GM19395 (cell line): Measurements from ENCODE around the gene BANF1.

Experiments used
- ATAC-seq: cut with Tn5 transposase; IDR thresholded peaks from one replicate; pipeline ENCODE4 v1.9.1; 2021; ENCODE audit warnings: mild to moderate bottlenecking, moderate library complexity; ENCODE audit not compliant: unreplicated experiment

Gene BANF1, protein sequence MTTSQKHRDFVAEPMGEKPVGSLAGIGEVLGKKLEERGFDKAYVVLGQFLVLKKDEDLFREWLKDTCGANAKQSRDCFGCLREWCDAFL

DNA sequence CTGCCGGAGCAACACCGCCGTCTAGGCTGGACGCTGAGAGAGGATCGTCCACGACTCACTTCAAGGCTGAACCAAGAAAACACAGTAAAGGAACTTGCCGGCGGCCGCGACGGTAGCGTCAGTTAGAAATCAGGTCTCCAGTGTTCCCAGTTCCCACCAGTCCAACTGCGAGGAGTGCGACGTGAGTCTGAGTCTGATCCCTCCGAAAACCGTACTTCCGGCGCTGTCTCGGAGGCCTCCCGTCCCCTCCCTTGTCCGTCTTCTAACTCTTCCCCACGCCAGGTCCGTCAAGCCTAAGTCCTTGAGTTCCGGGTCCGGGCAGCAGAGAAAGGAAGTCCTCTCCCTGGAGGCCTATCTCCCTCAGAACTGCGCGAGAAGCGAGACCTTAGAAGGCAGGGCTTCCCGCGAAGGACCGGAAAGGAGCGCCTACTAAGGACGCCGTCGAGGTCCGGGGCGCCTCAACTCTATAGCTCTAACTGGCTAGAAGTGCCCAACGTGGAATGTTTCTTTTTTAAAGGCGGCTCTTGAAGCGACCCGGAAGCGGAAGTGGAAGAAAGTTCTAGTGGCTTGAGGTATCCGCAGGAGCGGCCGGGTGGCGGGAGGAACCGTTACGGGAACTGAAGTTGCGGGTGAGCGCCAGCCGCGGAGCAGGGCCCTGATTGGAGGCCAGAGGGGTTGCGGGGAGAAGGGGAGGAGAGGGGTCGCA, at the start of gene BANF1, which contains the start of gene EIF1AD:
Gene BANF1, plus strand, starts transcription at position 562 of the 706 bp plus-strand sequence. CDS start 748 bp downstream, outside the sequence.
Gene EIF1AD, minus strand, starts transcription at position 216 of the 706 bp plus-strand sequence. CDS start 1,768 bp downstream, outside the sequence.
- peak; percentile 76 for ATAC-seq

DNA sequence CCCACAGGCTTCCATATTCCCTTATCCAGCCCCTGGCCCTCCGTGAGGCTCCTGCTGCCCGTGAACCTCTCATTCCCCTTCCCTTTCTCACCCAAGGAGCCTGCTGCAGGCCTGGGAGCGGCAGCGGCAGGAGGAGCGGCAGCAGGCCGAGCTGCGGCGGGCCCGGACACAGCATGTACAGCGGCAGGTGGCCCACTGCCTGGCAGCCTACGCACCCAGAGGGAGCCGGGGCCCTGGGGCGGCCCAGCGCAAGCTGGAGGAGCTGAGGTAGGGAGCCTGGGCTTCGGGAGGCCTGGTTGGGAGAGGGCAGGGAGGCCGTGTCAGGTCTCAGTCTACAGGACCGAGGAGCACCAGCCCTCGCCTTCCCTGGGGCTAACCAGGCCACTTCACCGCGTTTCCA, 48.8 kb upstream of the BANF1 start:
- ATAC-seq = no peak

DNA sequence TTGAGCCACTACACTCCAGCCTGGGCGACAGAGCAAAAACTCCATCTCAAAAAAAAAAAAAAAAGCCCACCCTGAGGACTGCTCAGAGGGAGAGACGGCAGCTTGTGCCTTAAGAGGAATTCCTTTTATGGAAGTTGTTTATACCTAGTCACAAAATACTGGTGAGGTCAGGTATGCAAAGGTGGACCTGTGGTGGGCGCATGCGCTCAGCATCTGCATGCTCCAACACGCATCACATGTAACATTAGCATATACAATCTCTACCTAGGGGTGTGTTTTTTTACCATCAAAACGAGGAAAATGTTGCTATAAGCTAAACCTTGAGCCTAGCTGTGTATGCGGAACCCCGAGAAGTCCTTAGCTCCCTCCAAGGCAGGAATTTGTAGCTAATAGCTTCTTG, 47.5 kb upstream of the BANF1 start:
- ATAC-seq = no peak

DNA sequence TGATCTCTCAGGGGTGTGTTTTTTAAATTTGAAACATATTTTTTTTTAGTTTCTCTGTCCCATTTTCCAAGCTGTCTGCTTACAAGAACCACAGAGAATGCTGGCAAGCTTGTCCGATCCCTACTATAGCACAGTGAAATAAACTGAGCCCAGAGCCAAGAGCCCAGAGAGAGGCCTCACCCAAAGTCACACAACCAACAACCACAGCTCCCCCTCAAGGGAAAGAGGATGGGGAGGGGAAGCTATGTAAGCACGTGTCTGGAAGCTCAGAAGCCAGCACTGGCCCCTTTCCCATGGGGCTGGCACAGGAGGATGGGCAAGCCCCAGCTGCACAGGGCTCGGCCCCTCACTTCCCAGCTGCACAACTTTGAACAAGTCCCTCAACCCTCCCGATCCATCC, 44.0 kb upstream of the BANF1 start:
- ATAC-seq = no peak

DNA sequence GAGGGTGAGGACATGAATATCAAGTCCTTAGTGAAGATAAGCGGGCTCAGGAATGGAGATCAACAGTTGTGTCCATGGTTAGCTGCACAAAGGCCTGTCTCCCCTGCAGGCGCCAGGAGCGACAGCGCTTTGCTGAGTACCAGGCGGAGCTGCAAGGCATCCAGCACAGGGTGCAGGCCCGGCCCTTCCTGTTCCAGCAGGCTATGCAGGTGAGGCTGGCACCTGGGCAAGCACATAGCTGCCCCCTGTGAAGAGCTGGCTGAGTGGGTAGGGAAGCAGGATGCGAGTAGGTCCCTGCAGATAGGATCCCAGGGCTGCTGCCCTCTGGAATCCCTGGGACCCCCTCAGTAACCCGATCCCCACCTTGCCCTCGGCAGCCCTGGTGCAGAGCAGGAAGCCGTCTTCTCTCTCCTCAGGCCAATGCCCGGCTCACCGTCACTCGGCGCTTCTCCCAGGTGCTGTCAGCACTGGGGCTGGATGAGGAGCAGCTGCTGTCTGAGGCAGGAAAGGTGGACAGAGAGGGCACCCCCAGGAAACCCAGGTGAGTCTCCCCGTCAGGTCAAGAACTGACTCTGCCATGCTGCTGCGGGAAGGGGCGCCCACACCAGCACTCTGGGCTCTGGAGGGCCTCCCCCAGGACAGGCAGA, 43.4 kb upstream of the BANF1 start:
- ATAC-seq = no peak

DNA sequence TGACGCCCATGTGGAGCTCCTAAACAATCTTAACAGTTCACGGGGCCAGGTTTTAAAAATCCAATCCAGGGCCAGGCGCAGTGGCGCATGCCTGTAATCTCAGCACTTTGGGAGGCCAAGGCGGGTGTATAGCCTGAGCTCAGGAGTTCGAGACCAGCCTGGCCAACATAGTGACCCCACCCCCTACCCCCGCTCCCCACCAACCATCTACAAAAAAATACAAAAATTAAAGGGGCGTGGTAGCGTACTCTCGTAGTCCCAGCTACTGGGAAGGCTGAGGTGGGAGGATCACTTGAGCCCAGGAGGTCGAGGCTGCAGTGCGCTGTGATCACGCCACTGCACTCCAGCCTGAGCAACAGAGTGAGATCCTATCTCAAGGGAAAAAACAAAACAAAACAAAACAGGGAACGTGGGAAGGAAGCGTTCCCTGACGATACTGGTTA, 41.5 kb upstream of the BANF1 start:
- ATAC-seq = no peak

DNA sequence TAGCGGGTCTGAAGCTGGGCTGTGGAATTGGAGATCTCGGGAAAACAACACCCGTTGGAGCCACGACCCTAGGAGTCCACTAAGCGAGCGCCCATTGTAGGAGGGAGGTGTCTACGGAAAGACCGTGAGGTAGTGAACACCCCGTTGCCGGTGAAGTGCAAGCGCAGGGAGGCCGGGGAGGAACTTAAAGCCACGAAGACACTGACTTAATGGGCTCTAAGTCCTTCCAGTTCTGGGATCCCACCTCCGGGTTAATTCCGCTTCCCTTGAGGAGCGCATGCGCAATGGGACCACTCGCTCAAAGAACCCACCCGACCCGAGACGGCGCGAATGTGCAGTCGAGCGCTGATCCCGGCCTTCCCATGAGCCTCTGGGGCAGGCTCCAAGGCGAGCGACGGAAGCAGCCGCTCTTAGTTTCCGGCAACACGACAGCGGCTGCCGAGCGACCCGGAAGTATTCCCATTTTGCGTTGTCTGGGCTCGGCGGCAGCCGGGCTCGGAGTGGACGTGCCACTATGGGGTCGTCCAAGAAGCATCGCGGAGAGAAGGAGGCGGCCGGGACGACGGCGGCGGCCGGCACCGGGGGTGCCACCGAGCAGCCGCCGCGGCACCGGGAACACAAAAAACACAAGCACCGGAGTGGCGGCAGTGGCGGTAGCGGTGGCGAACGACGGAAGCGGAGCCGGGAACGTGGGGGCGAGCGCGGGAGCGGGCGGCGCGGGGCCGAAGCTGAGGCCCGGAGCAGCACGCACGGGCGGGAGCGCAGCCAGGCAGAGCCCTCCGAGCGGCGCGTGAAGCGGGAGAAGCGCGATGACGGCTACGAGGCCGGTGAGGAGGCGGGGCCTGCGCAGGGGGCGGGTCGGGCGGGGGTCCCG, 40.8 kb upstream of the BANF1 start, which contains the start of gene SART1:
Gene SART1, plus strand, starts transcription at position 468 of the 874 bp plus-strand sequence. Its CDS starts 47 bp downstream, at position 515.
- peak; percentile 60 for ATAC-seq

DNA sequence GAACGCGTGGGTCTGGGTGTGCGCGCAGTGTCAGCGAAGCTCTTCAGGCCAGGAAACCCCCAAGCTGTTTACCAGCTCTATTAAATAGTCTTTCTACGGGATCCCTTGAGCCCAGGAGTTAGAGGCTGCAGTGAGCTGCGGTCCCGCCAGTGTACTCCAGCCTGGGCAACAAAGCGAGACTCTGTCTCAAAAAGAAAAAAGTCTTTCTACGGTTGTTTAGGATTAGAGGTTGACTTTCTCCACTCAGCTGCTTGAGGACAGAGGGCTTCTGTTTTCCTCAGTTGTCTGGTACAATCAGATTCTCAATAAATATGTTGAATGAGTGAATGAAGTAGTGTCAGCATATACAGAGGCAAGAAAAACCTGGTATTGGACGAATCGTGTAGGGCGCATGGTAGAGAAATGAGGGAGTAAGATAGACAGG, 40.1 kb upstream of the BANF1 start:
- peak; percentile 3 for ATAC-seq

DNA sequence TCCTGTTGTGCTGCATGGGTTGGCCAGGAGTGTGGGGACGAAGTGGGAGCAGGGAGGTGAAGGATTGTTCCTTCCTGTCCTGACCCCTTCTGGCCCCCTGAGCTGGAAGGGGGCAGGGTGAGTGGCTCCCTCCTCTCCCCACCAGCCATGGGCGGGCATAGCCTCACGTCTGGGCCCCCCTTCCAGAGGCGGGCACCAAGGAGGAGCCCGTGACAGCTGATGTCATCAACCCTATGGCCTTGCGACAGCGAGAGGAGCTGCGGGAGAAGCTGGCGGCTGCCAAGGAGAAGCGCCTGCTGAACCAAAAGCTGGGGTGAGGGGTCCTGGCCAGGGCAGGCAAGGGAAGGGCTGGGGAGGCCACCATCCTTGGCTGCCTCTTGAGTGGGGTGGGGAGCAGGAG, 37.4 kb upstream of the BANF1 start:
- ATAC-seq = no peak

DNA sequence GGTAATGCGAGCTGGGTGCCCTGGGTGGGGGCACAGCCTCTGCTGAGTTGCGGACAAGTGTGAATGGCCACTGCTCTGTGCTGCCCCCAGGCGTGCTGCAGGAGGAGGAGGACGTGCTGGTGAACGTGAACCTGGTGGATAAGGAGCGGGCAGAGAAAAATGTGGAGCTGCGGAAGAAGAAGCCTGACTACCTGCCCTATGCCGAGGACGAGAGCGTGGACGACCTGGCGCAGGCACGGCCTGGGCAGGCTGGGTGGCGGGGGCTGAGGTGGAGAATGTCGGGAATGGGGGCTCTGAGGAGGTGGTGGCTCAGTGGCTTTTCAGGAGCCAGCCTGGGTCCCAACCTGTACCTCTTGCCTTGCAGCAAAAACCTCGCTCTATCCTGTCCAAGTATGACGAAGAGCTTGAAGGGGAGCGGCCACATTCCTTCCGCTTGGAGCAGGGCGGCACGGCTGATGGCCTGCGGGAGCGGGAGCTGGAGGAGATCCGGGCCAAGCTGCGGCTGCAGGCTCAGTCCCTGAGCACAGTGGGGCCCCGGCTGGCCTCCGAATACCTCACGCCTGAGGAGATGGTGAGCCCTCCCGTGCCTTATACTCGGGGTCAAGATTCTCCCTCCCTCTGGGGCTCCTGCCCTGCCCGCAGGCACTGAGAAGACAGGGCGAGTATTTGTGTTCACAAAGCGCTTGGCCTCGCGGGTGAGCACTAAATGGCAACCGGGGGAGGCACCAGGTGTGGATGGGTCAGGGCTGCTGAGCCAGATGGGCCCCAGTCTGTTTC, 36.1 kb upstream of the BANF1 start:
- ATAC-seq = no peak

DNA sequence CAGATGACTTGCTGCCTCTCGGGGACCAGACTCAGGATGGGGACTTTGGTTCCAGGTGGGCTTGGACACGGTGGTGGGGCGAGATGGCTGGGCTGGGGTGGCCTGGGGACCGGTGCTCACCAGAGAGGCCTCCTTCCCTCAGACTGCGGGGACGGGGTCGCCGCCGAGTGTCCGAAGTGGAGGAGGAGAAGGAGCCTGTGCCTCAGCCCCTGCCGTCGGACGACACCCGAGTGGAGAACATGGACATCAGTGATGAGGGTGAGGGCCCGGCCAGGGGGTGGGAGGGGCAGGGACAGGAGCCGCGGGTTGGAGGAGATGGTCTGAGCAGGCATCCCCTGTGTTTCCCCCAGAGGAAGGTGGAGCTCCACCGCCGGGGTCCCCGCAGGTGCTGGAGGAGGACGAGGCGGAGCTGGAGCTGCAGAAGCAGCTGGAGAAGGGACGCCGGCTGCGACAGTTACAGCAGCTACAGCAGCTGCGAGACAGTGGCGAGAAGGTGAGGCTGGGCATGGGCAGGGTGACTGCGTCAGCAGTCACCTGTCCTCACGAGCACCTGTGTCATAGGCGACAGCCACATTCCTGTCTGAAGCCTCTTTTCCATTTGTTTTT, 34.9 kb upstream of the BANF1 start:
- no peak for ATAC-seq

DNA sequence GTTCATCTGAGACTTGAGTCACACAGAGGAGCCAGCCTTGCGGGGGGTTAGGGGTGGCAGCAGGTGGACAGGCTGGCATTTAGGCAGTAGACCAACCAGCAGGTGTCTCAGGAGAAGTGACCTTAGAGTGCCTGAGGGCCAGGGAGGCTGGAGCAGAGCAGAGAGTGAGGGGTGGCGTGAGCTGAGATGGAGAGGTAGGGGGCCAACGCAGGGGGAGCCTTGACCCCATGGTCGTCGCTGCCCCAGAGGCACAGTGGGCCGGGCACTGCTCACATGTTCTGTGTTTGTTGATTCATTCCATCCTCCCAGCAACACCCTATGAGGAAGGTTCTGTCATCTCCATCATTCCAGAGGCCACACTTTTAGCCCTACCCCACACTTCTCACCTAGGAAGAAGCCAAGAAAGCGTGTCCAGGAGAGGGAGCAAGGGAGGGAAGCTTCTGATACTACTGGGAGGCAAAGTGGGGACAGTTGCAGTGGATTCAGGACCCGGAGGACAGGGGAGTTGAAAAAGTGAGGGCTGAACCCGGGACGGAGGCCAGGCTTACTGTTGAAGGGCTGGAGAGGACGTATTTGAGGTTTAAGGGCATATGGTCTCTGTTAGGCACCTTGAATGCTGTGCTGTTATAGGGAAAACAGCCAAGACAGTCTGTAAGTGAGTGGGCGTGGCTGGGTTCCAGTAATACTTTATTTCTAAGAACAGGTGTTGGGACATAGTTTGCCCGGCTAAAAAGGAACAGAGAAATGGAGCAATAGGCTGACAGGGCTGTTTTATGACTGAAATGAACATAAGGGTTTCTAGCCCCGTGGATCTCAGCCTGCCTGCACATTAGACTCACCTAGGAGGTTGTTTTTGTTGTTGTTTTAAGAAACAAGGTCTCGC, 33.5 kb upstream of the BANF1 start:
- no peak for ATAC-seq

DNA sequence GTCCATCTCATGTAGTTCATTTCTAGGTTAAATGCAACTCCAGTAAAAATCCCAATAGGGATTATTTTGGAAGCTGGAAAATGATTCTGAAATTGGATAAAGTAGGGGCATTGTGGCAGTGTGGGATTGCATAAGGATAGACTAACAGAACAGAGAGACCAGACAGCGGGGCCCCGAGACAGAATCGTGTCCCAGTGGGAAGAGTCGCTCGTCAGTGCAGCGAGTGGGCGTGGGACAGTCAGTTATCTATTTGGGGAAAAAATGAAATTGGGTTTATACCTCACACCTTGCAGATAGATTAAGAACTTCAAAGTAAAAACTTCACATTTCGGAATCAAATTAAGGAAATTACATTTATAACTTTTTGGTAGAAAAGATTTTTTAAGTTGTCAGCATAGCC, 30.2 kb upstream of the BANF1 start:
- ATAC-seq = no peak

DNA sequence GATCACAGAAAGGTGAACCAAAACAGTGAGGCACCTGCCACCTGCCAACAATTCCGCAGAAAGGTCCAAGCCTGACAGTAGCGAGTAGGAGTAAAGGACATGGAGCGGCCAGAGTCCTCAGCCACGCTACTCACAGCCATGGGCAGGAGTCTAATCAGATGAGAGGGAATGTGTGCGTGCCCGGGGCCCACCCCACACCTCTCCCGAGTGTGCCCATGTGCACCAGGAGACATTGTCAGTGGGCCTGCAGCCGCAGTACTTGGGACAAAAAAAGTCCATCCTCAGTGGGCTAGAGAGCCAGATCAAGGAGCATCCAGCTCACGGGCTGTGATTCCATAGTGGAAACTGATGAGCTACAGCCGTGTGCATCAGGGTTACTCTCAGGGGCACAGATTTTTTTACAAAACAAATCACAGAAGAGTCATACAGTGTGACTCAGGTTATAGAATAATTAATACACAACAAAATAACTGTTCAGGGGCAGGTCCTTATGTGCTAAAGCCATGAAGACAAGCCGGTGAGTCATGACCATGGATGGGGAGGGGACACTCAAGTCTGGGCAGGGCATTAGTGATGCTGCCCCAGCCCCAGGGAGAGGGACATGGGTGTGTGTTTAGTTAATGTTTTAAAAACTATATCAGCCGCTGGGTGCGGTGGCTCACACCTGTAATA, 28.7 kb upstream of the BANF1 start:
- ATAC-seq = no peak

DNA sequence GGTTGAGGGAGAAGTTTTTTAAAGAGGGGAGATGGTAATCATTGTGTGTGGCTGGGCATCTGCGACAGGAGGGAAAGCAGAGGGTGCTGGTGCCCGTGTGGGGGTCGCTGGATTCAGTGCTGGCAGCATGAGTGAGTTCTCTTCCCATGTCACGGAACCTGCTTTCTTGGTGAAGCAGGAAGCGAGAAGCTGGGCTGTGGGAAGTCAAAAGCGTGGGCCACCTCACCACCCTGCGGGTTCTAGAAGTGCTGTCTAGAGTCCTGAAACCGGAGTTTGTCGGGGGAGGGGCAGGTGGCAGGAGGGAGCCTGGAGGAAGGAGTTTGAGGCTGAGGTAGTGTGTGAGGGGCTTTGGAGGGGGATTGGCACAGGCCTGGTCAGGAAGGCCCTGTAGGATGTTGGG, 26.5 kb upstream of the BANF1 start:
- ATAC-seq = no peak

DNA sequence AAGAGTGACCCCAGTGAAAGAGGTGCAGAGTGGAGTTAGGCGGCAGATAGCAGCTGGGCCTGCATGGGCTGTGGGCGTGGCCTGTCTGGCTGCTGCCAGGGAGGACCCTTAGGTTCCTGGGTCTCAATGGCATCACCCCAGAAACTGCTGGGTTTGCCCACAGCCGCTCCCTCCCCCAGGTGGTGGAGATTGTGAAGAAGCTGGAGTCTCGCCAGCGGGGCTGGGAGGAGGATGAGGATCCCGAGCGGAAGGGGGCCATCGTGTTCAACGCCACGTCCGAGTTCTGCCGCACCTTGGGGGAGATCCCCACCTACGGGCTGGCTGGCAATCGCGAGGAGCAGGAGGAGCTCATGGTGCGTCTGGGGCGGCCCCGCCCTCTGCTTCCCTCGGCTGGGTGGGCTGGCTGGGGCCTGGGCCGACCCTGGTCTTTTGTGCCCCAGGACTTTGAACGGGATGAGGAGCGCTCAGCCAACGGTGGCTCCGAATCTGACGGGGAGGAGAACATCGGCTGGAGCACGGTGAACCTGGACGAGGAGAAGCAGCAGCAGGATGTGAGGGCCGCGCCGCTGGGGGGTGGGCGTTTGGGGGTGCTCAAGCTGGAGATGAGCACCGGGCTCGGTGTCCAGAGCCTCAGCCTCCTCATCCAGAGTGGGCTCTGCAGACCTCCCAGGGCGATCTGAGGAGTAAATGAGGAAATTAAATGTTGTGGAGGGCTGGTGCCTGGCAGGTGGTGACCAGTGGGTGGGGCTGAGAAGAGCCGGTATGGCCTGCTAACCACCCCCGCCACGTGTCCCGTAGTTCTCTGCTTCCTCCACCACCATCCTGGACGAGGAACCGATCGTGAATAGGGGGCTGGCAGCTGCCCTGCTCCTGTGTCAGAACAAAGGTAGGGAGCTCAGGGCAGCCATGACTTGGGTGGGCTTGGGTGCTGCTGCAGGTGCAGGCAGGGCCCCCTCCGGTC, 25.8 kb upstream of the BANF1 start:
- no peak for ATAC-seq
